Heart right ventricle (tissue), 16 donors: ENCODE measurements around the gene SMIM38. TPM values are rescaled to one million over a fixed set of nuclear protein-coding genes. Genes with fewer than 3 reads are reported as not detected.

Source experiments
- ATAC-seq, 8 donors: fragments of 200-7000 bp; cut with Tn5 transposase; one replicate each; pipeline ENCODE4 v1.9.1; 2020; ENCODE audit warnings: mild to moderate bottlenecking in 8 of 8, moderate library complexity in 8 of 8, moderate number of reproducible peaks in 1 of 8
- DNase-seq, 2 donors: peaks; one replicate each; pipeline ENCODE4 v3.0.0-alpha.2; 2020
- H3K27ac ChIP-seq, 10 donors: fragments of 200-600 bp; sonication (generic) in 2 of 10; one replicate each; pipeline versions ENCODE4 v1.5.0 to v1.8.0; 2020 to 2022; ENCODE audit warnings: mild to moderate bottlenecking in 3 of 10
- H3K27me3 ChIP-seq, 7 donors: fragments of 200-600 bp; one replicate each; pipeline ENCODE4 v1.8.0; 2021 to 2022; ENCODE audit warnings: mild to moderate bottlenecking in 2 of 7
- H3K36me3 ChIP-seq, 9 donors: fragments of 200-600 bp; sonication (generic) in 1 of 9; one replicate each; pipeline versions ENCODE4 v1.5.0 to v1.8.0; 2020 to 2022; ENCODE audit warnings: mild to moderate bottlenecking in 2 of 9
- H3K4me1 ChIP-seq, 9 donors: fragments of 200-600 bp; sonication (generic) in 1 of 9; one replicate each; pipeline versions ENCODE4 v1.5.0 to v1.8.0; 2020 to 2022; ENCODE audit warnings: mild to moderate bottlenecking in 4 of 9
- H3K4me3 ChIP-seq, 10 donors: fragments of 200-600 bp; sonication (generic) in 2 of 10; one replicate each; pipeline versions ENCODE4 v1.5.0 to v1.8.0; 2020 to 2022; ENCODE audit warnings: mild to moderate bottlenecking in 7 of 10, moderate library complexity in 2 of 10
- H3K9me3 ChIP-seq, 11 donors: fragments of 200-600 bp in 10 of 11; sonication (generic) in 2 of 11; one replicate each; pipeline versions ENCODE4 v1.5.0 to v1.8.0; 2013 to 2022; ENCODE audit warnings: mild to moderate bottlenecking in 2 of 11, control low read depth in 1 of 11, moderate library complexity in 1 of 11
- CTCF ChIP-seq, 9 donors: fragments of 200-600 bp; sonication (generic) in 2 of 9; IDR thresholded peaks; one replicate each; pipeline versions ENCODE4 v1.5.0 to v1.8.0; 2021 to 2022; ENCODE audit warnings: antibody characterized with exemption in 9 of 9, mild to moderate bottlenecking in 5 of 9, moderate library complexity in 1 of 9
- WGBS, 2 donors: extraction: QIAGEN DNeasy Blood & Tissue Kit; methylation state at CpG; one replicate each; pipeline ENCODE4 v1.1.7; 2013; ENCODE audit warnings: inconsistent platforms in 1 of 2; 5-methylcytosine and 5-hydroxymethylcytosine counted together
- intact Hi-C, 10 donors: fragments of 100-400 bp; cut with DNase I; formaldehyde crosslinking; loops; one replicate each; pipeline versions ENCODE4 v1.11.1 to v1.14.2; 2022
- polyA plus RNA-seq, 2 donors: library from polyadenylated mRNA; stranded (reverse); fragments of 200-250 nt; gene quantifications; one replicate each; pipeline ENCODE4 v1.2.3, GENCODE V29; 2013
- total RNA-seq, 10 donors: library from RNA; stranded (reverse); fragmentation: NEBNext Ultra II Directional in 3 of 10; extraction: Animal tissue kit (Norgen Biotek cat#: 25700) in 3 of 10; gene quantifications; one replicate each; pipeline versions ENCODE4 v1.2.1 to v1.2.4, GENCODE V29; 2021 to 2023
- donor health status: Arrhythmogenic right ventricular cardiomyopathy.
- donor health status: ischemic (EF 13 %, LVEDD 7.1; RV severe dilation, severe dysfunction).
- donor health status: healthy with polysubstance abuse.
- donor health status: DM: no; HTN: yes; CAD: no.
- donor health status: DM: no; HTN: no; CAD: no.
- donor health status: ischemic (EF 25% LVEDD 6.9; RV normal size, moderate dysfunction).
- donor health status: ischemic (EF 25% LVEDD 5.7; RV mildly dilated, moderate dysfunction).
- donor health status: healthy.
- donor health status: DM: yes; HTN: yes; CAD: no.
- donor health status: Ischemic cardiomyopathy.
- donor health status: ischemic (EF 35%, LVEDD 5.7; RV mildly dilated, moderate dysfunction).
- donor health status: nonischemic (EF 11% LVEDD 7.7; RV severe dilation, severe dysfunction).
- donor health status: DM: yes; HTN: yes; CAD: no.
- donor health status: PGD.
- donor health status: ischemic (EF 29% LVEDD 5.4; RV normal size, mild dysfunction).
- donor health status: nonischemic (EF 23%, LVEDD 6.1; RV moderate dilation, normal function).

SMIM38 gene
- total and polyA plus RNA-seq, 12 donors: 0.07 to 0.56 (median 0.18) TPM; not detected in 1

- no peak for TF ChIP-seq CTCF (IDR thresholded peaks at IDR 0.05)
- H3K9me3 ChIP-seq: peaks cover 0 to 17% (median 4%) of the 10 kb centered on the region in 11 donors
- no peaks in the 10 kb centered on the region for H3K36me3 ChIP-seq
- peak overlapping the region in 2 of 10 donors; percentile 22 to 53 for H3K27ac ChIP-seq
- H3K27me3 ChIP-seq: no peaks in the 10 kb centered on the region
- H3K4me3 ChIP-seq: no peak overlapping the region
- DNase-seq (no peak), ATAC-seq (no peak)
- H3K4me1 ChIP-seq: peaks cover 16 to 46% (median 31%) of the 10 kb centered on the region in 9 donors
- intact Hi-C loops: loop anchor here in 4 of 10 donors (2.0 to 10.0 kb wide), 3 partner anchors 71 to 169 kb away; partner anchors contain the start of gene MYEOV (in 2 of the 4)
- WGBS, 2 donors: 93 to 95% methylated on average over 12 of the region's 12 CpGs
Observed at GRCh38 chr11:69126286-69126685, 29.4 kb upstream of the SMIM38 start.

GRCh38 chr11:69127081-69127850 lies 28.5 kb upstream of the SMIM38 start:
- Histone ChIP-seq H3K36me3 (no peaks in the 10 kb centered on the region), H3K9me3 (peaks cover 0 to 17% (median 4%) of the 10 kb centered on the region in 11 donors), H3K27me3 (no peaks in the 10 kb centered on the region), H3K4me1 (peaks cover 14 to 49% (median 34%) of the 10 kb centered on the region in 9 donors), H3K27ac (peak overlapping the region in 1 of 10 donors; percentile 53), H3K4me3 (no peak overlapping the region)
- DNase-seq: peak; percentile 46 to 48
- TF ChIP-seq CTCF (IDR thresholded peaks at IDR 0.05): no peak
- peak in 3 of 8 donors; percentile 16 to 21 (median 17) for ATAC-seq
- intact Hi-C loops: loop anchor here in 4 of 10 donors (2.0 to 10.0 kb wide), 3 partner anchors 70 to 168 kb away; partner anchors contain the start of gene MYEOV (in 2 of the 4)
- WGBS, 2 donors: 71 to 75% methylated on average over 26 of the region's 26 CpGs

- H3K27me3 ChIP-seq: no peaks in the 10 kb centered on the region
- intact Hi-C loops: loop anchor here in 4 of 10 donors (2.0 to 10.0 kb wide), 3 partner anchors 69 to 167 kb away; partner anchors contain the start of gene MYEOV (in 2 of the 4)
- H3K4me1 ChIP-seq: peaks cover 11 to 42% (median 29%) of the 10 kb centered on the region in 9 donors
- TF ChIP-seq CTCF (IDR thresholded peaks at IDR 0.05): no peak
- H3K36me3 ChIP-seq: no peaks in the 10 kb centered on the region
- 97 to 98% methylated on average over 1 of the region's 1 CpG for WGBS, 2 donors
- DNase-seq (no peak), ATAC-seq (no peak)
- no peak overlapping the region for H3K4me3 ChIP-seq
- no peak overlapping the region for H3K27ac ChIP-seq
- peaks cover 0 to 18% (median 4%) of the 10 kb centered on the region in 11 donors for H3K9me3 ChIP-seq
Observed at GRCh38 chr11:69127884-69128283, 27.9 kb upstream of the SMIM38 start.

- no peaks in the 10 kb centered on the region for H3K27me3 ChIP-seq
- 95 to 96% methylated on average over 2 of the region's 2 CpGs for WGBS, 2 donors
- peaks cover 5 to 32% (median 19%) of the 10 kb centered on the region in 9 donors for H3K4me1 ChIP-seq
- DNase-seq (no peak), ATAC-seq (no peak)
- intact Hi-C loops: loop anchor here in 3 of 10 donors (10.0 kb wide), 2 partner anchors 126 to 166 kb away; partner anchors contain the start of gene MYEOV (in 2 of the 3)
- no peak overlapping the region for H3K27ac ChIP-seq
- no peak overlapping the region for H3K4me3 ChIP-seq
- H3K36me3 ChIP-seq: no peaks in the 10 kb centered on the region
- peaks cover 0 to 29% (median 6%) of the 10 kb centered on the region in 11 donors for H3K9me3 ChIP-seq
- no peak for TF ChIP-seq CTCF (IDR thresholded peaks at IDR 0.05)
Observed at GRCh38 chr11:69129053-69129452, 26.7 kb upstream of the SMIM38 start.
